ENCODE measurements around the gene LPCAT1.
"Not testable (repeated sequence)": the region's sequence is repeated elsewhere in the genome, so short reads cannot be mapped to it uniquely, and the experiment has no call there.

LPCAT1 gene

DNA sequence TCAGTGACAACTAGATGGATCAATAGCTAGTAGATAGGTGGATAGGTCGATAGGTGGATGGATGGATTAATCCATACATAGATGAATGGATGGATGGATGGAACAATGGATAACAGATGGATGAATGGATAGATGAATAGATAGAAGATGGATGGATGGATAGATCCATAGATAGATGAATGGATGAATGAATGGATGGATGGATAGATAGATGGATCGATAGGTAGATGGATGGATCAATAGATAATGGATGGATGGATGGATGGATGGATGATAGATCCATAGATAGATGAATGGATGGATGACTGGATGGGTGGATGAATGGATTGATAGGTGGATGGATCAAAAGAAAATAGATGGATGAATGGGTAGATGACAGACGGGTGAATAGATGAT is 83.7 kb downstream of the LPCAT1 start:
- no peak for DNase-seq

DNA sequence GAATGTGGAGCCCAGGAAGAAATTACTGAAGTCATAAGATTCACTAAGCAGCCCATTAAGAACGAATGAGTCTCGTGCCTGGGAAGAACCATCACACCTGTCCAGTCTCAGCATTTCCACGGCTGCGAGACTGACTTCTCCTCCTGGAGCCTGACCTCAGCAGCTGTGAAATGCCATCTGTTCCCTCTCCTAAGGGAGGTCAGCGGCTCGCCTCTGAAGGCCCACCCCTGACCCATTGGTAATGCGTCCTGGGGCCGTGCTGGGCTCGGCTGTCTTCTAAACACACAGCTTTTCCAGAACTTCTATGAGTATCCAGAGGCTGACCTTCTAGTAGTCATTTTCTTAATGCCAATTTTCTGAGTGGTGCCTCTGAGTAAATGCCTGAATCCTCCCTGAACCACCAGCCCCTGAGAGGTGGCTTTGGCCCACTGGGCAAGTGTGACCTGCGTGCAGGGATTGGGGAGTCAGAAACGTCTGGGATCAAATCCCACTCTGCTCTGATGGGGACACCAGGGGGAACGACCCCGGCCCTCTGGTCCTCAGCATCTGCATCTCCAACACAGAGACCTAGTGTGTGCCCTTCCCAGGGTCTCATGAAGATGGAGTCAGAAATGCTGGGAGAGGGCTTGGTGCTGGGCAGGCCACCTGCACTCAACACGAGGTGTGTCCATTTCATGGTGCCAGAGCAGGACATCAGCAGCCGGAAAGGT is 84.2 kb downstream of the LPCAT1 start:
- no peak for DNase-seq

DNA sequence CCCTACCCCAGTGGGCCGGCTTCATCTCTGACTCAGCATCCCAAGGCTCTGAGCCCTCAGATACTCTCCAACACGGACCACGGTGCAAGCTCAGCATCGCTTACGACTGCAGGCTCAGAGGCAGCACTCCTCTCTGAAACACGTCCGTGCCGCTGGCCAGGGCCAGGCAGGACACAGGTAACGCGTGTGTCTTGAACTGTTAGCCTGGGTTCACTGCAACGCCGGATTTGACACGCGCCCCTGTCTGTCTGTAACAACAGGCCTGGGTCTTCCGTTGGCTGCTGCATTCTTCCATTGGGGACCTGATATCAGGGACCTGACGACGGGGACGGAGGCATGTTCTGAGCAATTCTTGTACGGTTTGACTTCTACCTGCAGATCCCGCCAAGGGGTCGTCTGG is 84.9 kb downstream of the LPCAT1 start:
- DNase-seq = no peak

DNA sequence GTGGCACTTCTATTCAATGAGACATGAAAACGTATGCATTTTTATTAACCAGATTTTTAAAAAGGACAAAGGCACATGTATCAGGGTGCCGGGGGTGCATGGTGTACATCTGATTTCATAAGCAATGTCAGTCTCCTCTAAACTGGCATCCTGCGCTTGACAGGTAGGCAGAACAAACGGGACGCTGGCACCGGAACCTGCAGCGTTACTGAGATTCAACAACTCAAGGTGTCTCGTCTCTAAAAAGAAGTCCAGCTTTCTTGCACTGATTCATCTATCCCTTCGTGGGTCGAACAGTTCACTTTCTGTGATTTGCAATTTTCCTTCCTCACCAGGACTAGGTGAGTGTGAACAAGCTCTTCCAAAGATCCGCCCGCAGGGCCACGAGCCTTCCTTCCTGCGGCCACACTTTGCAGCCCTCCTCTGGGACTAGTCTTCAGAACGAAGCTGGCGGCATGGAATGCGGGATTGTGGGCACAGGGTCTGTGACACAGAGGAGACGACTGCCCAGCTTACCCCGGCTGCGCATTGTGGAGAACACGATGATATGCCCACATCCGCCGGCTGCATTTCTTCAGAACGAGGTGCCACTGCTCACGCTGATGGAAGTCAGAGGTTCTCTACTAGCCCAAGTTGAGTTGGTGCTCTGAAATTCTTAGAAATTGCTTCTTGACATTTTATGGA is 85.7 kb downstream of the LPCAT1 start:
- no peak for DNase-seq

DNA sequence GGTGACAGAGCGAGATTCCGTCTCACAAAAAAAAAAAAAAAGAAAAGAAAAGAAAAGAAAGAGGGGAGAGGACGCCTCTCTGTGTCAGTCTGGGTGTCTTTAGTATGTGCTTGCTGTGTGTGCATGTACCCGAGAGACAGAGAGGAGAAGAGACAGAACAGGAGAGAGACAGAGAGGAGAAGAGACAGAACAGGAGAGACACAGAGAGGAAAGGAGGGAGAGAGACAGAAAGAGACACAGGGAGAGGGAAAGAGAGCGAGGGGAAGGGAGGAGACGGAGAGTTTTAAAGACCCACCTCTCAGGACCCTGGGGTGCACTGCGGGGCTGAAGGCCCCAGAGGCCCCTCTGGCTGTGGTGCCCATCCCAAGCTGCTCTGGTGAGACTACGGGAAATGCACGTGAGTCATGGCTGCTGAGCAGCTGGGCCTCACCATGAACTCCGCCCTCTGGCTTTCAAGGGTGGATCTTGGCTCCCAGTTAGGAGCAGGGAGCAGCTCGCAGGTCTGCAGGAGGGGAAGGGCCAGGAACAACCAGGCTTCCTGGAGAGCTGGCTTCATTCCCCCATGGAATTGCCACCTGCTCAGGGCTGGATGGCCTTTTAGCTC is 86.4 kb downstream of the LPCAT1 start:
- DNase-seq = peak; percentile 98

DNA sequence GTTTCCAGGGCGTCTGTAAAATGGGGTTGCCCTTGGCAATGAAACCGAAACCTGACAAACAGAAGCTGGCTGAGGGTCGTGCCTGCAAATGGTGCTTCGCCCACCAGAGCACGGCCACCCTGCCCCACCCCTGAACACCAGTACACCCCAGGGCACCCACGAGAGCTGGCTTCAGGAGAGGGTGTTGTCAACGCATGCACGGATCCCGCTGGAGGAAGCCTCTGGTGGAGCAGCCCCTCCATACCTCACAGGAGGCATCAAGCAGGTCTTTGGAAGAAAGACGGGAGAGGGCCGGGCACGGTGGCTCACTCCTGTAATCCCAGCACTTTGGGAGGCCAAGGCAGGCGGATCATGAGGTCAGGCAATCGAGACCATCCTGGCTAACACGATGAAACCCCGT is 87.1 kb downstream of the LPCAT1 start:
- no peak for DNase-seq

DNA sequence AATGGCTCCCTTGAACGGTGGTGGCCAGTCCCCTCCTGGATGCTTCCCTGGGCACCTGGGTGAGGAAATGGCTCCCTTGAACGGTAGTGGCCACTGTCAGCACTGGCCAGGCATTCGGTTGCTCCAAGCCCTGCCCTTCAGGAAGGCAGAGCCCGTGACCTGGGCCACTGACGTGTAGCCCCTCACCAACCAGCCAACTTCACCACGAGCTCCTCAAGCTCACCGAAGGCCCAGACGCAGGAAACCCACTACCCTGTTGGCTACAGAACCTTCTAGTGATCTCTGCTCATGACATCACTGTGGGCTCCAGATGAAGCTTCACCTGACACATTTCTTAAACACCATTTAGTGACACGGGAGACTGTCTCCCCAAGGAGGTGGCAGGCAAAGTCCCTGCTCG is 87.7 kb downstream of the LPCAT1 start:
- no peak for DNase-seq

DNA sequence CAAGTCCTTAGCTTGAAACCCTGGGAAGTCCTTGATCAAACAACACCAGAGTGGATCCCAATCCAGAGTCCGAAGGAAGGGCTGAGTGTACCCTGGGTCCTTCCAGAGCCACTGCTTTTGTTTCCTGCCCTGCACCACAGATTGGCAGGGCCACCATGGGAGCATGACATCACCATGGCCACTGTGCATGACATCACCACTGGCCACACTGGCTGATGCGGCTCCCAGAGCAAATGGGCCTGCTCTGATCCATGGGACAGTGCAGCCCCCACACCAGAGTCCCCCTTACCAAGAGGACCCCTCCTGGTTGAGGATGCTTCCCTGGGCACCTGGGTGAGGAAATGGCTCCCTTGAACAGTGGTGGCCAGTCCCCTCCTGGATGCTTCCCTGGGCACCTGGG is 88.4 kb downstream of the LPCAT1 start:
- no peak for DNase-seq

DNA sequence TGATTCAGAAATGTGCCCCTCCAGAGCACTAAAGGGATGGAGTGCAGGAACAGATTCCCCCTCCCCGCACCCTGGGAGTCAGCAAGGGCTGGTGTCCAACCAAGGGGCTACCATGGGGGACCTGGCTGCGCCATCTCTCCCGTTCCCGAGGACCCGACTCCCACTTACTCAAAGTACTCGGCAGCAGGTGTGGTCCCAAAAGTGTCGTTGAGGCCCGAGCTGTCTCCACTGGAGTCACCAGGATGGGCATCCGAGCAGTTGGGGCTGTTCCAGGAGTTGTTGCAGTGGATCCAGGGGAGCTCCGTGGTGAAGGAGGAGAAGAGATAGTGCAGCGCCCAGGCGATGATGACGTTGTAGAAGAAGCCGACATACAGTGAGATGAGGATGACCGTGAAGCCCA is 91.5 kb downstream of the LPCAT1 start:
- no peak for DNase-seq

DNA sequence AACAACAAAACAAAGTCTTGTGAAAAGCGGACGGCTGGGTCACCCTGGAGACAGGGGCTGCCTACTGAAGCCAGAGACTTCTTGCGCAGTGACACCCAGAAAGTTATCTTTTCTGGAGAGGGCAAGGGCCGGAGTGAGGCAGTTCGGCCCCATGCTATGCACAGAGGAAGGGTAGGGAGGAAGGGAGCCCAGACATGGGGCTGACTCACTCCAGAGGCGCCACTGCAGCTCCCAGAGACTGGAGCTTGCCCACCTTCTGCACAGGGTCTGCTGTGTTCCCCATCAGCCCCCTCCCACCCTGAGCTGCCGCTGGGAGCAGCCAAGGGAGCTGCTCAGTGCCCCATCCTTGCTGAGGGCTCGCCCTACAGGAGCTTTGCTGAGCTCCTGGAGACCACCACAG is 91.9 kb downstream of the LPCAT1 start:
- no peak for DNase-seq

DNA sequence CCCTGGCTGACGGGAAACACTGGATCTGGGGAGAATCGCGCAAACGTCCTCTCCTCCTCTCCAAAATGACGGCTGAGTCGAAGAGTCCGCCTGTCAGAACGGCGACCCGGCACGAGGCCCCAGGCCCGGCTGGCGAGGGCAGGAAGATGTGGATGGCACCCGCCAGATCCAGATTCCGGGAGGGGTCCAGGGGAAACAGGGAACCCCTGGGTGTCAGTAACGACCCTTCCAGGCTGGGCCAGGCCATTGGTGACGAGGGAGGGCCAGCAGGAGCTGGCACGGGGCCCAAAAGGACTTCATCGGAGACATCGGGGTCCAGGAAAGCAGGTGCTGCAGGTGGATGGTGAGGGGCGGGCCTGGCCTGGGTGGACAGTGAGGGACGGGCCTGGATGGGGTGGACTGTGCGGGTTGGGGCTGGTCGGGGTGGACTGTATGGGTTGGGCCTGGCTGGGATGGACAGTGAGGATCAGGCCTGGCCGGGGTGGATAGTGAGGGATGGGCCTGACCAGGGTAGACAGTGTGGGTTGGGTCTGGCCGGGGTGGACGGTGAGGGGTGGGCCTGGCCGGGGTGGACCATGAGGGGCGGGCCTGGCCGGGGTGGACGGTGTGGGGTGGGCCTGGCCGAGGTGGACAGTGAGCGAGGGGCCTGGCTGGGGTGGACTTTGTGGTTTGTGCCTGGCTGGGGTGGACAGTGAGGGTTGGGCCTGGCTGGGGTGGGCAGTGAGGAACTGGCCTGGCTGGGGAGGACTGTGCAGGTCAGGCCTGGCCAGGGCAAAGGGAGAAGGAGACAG is 92.5 kb downstream of the LPCAT1 start:
- no peak for DNase-seq

DNA sequence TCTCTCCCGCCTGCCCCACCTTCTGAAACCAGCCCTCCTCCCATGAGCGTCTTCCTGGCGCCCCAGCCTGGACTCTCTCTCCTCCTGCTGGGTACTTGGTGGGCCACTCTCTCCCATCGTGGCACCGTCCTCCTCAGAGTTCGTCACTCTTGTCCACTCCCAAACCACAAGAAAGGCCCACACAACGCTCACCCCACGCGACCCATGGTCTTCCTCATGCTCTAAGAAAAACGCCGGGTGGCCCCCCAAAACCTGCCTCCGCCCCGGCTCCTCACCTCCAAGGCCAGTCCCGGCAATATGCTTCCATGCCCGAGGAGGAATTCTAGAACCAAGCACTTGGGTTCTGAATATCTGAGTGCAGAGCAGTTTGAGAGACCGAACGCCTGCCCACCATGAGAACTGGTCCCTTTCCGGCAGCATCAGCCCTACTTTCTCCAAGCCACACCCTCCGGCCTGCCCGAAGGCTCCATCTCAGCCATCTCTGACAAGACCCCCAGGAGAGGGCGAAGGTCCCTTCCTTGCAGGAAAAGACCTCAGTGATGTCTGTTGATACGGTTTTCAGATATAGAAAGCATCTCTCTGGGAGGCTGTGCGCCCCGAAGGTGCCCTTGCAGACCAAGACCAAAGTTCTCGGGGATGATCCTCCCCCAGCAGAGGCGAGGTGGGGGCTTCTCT is 93.5 kb downstream of the LPCAT1 start:
- no peak for DNase-seq

DNA sequence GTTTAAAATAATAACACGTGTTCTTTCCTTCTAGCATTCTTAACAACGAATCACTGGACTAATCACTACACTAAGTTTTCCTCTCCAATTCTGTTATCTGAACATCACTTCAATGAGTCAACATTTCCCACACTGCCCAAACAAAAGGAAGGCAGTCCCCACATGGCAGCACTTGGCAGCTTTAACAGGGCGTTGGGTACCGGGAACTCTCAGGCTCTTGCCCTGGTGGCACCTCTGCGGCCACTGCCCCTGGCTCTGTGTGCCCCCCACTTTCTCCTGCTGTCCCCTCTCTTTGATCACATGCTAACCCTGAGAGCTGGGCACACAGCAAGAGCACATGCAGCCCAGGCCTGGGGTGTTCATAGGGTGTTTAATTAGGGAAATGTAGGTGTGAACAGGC is 94.3 kb downstream of the LPCAT1 start:
- DNase-seq = no peak

DNA sequence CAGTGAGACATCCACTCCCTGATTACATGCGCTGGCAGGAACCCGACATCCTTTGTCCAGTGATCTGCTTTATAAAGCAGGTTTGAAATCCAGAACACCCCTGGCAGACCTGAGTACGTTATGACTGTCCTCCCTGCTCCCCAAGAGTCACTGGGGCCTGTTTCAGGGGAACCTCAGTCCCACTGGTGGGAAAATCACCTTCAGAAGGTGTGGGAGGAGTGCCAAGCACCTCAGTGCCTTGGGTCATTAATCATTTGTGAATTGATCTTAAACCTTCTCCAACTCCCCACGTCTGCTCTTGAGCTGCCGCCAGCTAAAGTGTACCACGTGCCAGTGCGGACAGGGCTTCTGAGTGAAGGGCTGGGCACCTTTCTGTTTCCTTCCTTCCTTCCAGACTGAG is 94.7 kb downstream of the LPCAT1 start:
- no peak for DNase-seq

DNA sequence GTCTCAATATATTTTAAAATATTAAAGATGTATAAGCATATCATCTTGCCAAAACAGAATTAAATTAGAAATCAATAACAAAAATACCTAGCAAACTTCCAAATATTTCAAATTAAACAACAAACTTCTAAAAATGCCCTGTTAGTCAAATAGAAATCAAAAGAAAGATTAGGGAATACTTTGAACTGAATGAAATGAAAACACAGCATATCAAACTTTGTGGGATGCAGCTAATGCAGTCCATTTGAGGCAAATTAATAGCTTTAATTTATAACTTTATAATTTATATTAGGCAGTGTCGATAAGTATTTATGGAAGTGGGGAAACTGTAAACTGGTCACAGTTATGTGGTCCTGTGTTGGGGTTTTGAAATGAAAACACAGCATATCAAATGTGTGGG is 95.7 kb downstream of the LPCAT1 start:
- DNase-seq = no peak

DNA sequence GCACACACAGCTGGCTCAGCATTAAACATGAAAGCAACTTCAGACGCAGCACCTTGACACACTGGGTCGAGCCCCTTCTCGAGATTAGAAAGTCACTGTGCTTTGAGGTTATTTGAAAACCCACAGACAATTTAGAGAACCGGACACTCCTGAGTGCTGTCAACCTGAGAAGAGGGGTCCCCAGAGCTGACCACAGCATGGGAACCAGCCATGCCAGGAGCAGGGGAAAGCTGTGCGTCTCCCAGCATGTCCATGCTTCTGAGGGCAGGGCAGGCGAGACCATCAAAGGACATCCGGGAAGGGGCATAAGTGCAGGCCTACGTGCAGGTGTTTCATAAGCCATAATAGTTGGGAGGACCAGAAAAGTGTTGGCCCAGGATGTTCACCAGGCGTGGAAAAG is 99.0 kb downstream of the LPCAT1 start:
- no peak for DNase-seq

DNA sequence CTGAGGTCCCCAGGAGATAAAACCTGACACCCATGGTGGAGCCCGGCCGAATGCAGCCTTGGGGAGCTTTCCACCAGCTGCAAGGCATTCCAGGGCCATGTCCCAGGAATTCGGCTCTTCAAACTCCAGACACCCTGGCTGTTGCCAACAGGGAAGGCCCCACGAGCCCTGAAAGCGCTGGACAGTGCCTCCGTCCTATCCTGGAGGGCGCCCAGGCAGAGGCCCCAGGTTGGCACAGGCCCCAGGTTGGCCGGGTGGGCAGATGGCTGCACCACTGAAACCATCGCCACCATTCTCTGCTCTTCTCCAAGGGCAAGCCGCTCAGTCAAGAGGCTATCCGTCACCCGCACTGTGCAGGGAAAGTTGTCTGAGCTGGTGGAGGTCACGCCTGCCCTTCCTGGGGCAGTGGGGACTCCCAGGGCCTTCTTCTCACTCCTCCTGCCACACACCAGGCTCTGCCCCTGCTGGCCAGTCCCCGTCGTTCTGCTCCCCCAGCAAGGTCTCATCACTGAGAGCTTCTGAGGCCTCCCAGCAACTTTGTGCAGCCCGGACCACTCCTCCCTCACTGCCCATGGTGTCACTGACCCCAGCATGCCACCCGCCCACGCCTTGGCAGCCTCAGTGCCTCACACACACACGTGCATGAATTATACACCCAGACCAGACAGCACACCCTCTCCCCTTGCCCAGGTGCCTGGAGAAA is 99.7 kb downstream of the LPCAT1 start:
- DNase-seq = no peak

DNA sequence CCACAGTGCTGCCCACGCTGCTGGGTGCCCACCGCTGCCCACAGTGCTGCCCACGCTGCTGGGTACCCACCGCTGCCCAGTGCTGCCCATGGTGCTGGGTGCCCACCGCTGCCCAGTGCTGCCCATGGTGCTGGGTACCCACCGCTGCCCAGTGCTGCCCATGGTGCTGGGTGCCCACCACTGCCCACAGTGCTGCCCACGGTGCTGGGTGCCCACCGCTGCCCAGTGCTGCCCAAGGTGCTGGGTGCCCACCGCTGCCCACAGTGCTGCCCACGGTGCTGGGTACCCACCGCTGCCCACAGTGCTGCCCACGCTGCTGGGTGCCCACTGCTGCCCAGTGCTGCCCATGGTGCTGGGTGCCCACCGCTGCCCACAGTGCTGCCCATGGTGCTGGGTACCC is 101.2 kb downstream of the LPCAT1 start:
- not testable (repeated sequence) for DNase-seq

DNA sequence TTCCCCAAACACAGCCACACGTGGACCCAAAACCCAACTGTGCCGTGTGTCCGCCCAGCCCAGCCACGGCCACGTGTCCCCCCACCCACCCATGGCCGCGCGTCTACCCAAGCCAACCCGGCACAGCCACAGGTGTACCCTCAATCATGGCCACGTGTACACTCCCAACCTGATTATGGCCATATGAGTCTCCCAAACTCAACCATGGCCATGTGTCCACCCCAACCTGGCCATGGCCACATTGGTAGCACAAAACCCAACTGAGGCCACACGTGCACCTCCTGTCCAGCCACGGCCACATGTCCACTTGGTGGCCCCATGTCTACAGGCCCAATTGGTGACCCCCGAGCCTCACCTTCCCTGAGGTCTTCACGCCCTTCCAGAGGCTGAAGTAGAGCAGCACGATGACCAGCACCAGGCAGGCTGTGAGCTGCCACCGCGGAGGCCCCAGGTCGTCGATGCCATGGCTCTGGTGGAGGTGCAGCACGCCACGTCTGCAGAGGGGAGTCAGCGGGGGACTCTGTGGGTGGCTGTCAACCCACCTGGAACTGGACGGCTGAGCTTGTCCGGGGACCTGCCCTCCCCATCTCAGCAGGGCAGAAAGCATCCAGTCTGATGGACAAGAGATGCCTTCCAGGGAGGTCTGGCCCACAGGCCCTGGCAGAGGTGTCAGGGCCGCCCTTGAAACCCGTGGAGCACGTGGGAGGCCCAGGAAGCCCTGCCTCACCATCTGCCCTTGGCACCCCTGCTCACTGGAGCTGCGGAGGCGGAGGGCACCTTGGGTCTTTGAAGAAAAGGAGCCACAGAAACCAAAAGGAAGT is 102.0 kb downstream of the LPCAT1 start:
- DNase-seq = no peak

DNA sequence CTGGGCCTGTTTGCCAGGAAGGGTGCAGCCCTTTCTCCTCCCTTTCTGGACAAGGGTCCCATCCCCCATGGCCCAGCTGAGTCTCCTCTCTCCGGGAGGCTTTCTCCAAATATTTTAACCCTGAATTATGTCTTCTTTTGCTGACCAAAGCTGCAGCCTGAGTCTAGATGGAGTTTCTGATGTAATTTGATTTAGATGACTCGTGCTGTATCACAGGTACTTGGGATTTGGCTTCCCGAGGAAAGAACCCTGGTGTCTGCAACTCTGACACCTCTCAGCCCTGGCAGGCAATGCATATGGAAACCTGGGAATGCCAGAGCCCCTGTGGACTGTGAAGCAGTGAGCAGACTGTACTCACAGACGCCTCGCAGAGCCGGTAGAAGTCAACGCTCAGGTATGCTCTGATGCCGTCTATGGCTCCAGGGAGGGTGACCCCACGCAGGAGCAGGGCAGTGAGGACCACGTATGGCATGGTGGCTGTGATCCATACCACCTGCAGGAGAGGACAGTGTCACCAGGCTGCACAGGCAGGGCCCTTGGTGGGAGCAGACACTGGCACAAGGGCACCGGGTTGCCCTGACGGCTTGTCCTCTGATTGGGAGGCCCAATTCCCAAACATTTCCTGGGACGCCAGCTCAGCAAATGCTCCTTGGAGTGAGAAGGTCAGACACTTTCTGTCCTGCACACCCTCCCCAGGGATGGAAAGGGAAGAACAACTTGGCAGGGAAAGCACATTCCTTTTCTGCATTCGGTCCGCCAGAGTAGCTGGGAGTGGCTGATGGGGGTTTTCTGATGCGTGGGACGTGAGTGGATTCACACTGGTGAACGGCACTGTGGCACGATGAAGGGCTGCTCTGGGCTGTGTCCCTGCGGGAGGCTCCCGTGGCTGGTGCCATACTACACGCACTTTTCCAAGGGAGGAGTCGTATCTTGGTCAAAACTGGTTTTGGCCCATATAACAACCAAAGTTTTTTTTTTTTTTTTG is 103.3 kb downstream of the LPCAT1 start:
- no peak for DNase-seq
